ENCODE data around the gene HIC1.

HIC1 gene

DNA sequence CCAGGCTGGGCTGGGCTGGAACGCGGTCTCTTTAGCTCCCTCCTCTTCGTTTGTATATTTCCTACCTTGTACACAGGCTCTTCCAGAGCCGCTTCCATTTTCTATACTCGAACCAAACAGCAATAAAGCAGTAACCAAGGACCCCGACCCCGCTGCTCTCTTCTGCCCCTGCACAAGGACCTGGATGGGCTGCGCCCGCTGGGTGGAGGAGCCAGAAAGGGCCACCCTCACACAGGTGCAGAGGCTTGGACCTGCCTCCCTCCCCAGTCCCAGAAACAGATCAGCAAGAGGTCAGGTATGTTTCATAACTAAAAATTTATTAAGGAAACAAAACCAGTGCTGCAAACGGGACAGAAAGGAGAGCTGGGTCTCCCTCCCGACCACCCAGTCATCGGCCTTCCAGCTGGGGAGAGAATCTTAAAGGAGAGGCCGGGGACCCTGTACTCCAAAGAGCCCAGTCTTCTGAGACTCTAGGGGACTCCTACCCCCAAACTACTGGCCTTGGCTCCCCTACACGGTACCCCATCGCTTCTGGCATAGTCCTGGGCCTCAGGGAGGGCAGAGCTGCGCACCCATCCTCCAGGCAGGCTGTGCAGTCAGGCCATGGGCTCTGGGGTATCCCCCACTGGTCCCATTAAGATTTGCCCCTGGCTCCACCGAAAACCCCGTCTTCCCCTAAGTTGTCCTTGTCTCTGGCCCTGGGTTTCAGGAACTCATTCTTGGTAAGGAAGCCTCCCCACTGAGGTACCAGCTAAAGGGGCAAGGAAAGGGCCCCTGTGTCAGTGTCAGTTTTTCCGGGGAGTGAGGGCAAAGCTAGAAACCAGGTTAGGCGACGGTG, 4.9 kb downstream of the HIC1 start:
- Histone ChIP-seq H3K9ac (ENCODE audit: low read depth, low read length) (no peak overlapping the region), H3K36me3 (ENCODE audit: control insufficient read depth, insufficient read depth, low read length) (peaks cover under 1% of the 10 kb centered on the region), H3K27me3 (ENCODE audit: control insufficient read depth, insufficient read depth, low read length) (peaks cover 24% of the 10 kb centered on the region), H3K4me3 (ENCODE audit: low read depth, low read length) (no peak overlapping the region), H3K4me1 (ENCODE audit: control insufficient read depth, insufficient read depth, low read length) (peaks cover 11% of the 10 kb centered on the region), H3K9me3 (ENCODE audit: control insufficient read depth, insufficient read depth, low read length) (no peaks in the 10 kb centered on the region)

DNA sequence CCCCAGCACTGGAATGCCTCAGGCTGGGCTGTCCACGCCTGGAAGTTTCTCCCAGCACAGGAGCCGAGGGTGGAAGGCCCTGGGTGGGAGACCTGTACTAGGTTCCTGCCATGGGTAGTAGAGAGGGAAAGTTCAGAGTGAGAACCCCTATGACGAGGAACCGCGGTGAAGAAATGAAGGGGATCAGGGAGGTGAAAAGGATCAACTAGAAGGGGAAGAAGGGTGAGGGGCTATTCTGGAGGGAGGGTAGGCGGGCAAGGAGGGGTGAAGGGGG, 5.4 kb downstream of the HIC1 start:
- Histone ChIP-seq H3K36me3 (ENCODE audit: control insufficient read depth, insufficient read depth, low read length) (peaks cover 3% of the 10 kb centered on the region), H3K9me3 (ENCODE audit: control insufficient read depth, insufficient read depth, low read length) (no peaks in the 10 kb centered on the region), H3K4me1 (ENCODE audit: control insufficient read depth, insufficient read depth, low read length) (peaks cover 13% of the 10 kb centered on the region), H3K4me3 (ENCODE audit: low read depth, low read length) (no peak overlapping the region), H3K9ac (ENCODE audit: low read depth, low read length) (no peak overlapping the region), H3K27me3 (ENCODE audit: control insufficient read depth, insufficient read depth, low read length) (peaks cover 24% of the 10 kb centered on the region)

DNA sequence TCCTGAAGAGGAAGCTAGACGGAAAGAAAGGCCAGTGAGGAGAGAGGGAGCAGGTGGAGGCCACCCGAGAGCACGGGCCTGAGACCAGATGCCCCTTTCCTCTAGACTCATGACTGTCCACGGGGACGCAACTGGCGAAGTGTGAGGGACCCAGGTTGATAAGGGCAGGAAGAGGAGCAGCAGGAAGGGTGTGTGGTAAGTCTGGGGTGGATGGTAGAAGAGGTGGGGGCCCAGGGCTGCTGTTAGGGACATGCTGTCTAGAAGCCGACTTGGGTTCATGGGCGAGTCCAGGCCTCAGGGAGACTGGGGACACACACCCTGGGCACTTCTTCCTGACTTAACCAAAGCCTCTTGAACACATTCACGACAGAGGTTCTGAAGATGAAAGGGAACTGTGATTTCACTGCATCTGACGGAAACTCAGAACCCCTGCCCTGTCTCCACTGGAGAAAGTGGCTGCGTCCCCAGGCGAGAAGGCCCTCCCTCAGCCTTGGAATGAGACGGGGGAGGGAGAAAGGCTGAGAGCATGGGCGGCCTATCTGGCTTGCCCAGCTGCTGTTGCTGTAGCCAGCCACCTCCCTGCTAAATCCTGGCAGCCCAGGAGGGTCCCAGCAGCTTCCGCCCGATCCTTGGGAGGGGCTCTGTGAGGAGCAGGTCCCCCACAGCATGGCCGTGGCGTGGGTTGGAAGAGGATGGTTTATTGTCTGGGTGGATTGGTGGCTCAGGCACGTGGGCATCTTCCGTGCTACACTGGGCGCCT, 6.0 kb downstream of the HIC1 start:
- H3K27me3 ChIP-seq (ENCODE audit: control insufficient read depth, insufficient read depth, low read length), result peaks cover 24% of the 10 kb centered on the region
- H3K36me3 ChIP-seq (ENCODE audit: control insufficient read depth, insufficient read depth, low read length), result peaks cover 3% of the 10 kb centered on the region
- H3K4me3 ChIP-seq (ENCODE audit: low read depth, low read length), result no peak overlapping the region
- peaks cover 13% of the 10 kb centered on the region for H3K4me1 ChIP-seq (ENCODE audit: control insufficient read depth, insufficient read depth, low read length)
- no peaks in the 10 kb centered on the region for H3K9me3 ChIP-seq (ENCODE audit: control insufficient read depth, insufficient read depth, low read length)
- H3K9ac ChIP-seq (ENCODE audit: low read depth, low read length), result no peak overlapping the region

DNA sequence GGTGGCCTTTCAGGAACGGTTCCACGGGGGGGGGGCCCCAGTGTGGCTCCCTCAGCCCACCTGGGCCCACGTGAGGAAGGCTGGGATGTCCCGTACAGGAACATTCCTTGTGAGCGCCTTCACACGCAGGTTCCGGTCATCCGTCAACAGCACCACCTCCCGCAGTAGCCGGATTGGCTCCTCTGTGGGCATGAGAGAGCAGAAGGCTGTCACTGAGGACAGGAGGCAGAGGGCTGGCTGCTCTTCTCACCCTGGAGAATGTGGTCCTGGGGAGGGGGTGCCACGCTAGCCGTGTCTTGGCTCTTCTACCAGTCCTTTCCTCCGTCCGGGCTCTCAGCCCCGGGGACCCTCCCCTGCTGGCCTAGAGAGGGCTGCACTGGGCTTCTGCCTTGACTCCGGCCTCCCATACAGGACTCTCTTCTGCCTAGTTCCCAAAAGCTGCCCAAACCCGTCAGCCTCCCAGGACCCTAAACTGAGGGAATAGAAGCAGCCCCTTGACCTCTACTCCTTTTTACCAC, 6.6 kb downstream of the HIC1 start:
- Histone ChIP-seq H3K9ac (ENCODE audit: low read depth, low read length) (no peak overlapping the region), H3K36me3 (ENCODE audit: control insufficient read depth, insufficient read depth, low read length) (peaks cover 5% of the 10 kb centered on the region)

DNA sequence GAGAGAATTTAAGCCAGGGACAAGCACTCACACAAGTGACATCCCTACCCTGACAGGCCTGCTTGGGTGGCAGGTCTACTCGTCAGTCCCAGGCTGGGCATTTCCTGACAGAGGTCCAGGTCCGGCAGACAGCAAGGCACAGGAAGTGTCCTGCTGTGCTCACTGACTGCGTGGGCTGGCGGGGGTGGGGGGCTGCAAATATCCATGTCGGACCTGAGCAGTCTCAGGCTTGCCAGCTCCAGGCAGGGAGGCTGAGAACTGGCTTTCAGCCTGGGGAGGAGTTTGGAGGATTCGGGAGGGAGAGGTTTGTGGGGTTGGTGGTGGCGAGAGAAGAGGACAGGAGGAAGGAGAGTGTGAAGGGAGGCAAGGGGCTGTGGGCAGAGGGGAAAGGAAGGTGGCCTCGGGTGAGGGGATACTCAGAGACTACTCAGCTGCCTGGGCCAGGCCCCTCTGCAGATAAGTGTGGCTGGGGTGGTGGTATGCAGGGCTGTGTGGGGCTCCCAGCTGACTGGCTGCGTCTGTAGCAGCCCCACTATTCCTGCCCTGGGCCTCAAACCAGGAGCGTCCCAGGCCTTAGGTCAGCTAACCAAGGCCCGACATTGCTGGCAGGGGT, 7.8 kb downstream of the HIC1 start:
- Histone ChIP-seq H3K36me3 (ENCODE audit: control insufficient read depth, insufficient read depth, low read length) (peaks cover 5% of the 10 kb centered on the region), H3K4me3 (ENCODE audit: low read depth, low read length) (no peak overlapping the region), H3K27me3 (ENCODE audit: control insufficient read depth, insufficient read depth, low read length) (peaks cover 14% of the 10 kb centered on the region), H3K9me3 (ENCODE audit: control insufficient read depth, insufficient read depth, low read length) (no peaks in the 10 kb centered on the region), H3K9ac (ENCODE audit: low read depth, low read length) (no peak overlapping the region), H3K4me1 (ENCODE audit: control insufficient read depth, insufficient read depth, low read length) (peaks cover 13% of the 10 kb centered on the region)

More for the DNA sequence above, 6.6 kb downstream of the HIC1 start:
- H3K27me3 ChIP-seq (ENCODE audit: control insufficient read depth, insufficient read depth, low read length), result peaks cover 18% of the 10 kb centered on the region
- H3K4me3 ChIP-seq (ENCODE audit: low read depth, low read length), result no peak overlapping the region
- H3K9me3 ChIP-seq (ENCODE audit: control insufficient read depth, insufficient read depth, low read length), result no peaks in the 10 kb centered on the region
- peaks cover 13% of the 10 kb centered on the region for H3K4me1 ChIP-seq (ENCODE audit: control insufficient read depth, insufficient read depth, low read length)

DNA sequence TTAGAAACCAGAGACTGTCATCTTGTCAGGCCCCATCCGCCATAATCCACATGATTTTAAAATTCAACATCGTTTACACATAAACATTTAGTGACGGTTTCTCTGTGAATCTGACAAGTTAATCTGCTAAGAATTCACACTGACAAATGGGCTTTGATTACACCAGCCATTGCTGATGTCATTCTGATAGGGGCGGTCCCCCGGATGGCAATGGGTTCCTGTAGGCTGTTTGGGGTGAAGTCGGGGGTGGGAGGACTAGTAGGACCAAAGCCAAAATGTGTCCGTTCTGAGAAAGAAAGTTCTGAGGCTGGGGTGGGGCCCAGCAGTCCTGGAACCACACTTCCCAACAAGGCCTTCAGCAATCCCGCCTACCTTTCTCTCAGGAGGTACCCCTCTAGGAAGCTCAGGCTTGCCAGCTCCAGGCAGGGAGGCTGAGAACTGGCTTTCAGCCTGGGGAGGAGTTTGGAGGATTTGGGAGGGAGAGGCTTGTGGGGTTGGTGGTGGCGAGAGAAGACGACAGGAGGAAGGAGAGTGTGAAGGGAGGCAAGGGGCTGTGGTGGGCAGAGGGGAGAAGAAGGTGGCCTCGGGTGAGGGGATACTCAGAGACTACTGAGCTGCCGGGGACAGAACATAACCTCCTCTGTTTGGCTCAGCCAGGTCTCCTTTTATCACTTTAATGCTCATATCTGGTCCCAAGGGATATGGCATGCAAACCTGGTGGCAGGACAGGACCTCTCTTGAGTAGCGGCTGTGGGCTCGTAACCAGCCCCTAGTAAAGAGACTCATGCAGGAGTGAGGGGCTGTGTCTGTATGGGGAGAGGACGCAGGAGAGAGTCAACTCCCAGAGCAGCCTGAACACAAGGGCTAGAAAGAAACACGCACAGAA, 8.6 kb downstream of the HIC1 start:
- Histone ChIP-seq H3K36me3 (ENCODE audit: control insufficient read depth, insufficient read depth, low read length) (peaks cover 5% of the 10 kb centered on the region), H3K27me3 (ENCODE audit: control insufficient read depth, insufficient read depth, low read length) (peaks cover 6% of the 10 kb centered on the region), H3K9ac (ENCODE audit: low read depth, low read length) (no peak overlapping the region), H3K9me3 (ENCODE audit: control insufficient read depth, insufficient read depth, low read length) (no peaks in the 10 kb centered on the region), H3K4me1 (ENCODE audit: control insufficient read depth, insufficient read depth, low read length) (peaks cover 13% of the 10 kb centered on the region), H3K4me3 (ENCODE audit: low read depth, low read length) (no peak overlapping the region)

DNA sequence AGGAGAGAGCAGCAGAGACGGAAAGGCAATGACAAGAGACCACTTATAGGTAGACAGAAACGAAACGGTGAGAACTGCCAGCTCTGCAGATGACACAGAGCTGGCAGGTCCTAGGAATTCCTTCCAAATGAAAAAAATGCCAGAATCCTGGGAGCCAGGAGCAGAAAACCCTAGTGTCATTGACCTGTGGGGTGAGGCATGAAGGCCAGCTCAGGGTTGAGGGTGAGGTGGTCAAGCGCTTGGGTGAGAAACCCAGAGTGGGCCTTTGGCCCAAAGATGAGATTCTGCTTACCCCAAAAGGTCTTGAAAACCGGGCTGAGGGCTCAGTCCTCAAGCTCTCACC, 9.2 kb downstream of the HIC1 start:
- Histone ChIP-seq H3K9me3 (ENCODE audit: control insufficient read depth, insufficient read depth, low read length) (no peaks in the 10 kb centered on the region), H3K9ac (ENCODE audit: low read depth, low read length) (no peak overlapping the region), H3K4me3 (ENCODE audit: low read depth, low read length) (no peak overlapping the region), H3K4me1 (ENCODE audit: control insufficient read depth, insufficient read depth, low read length) (peaks cover 13% of the 10 kb centered on the region), H3K27me3 (ENCODE audit: control insufficient read depth, insufficient read depth, low read length) (peaks cover 6% of the 10 kb centered on the region), H3K36me3 (ENCODE audit: control insufficient read depth, insufficient read depth, low read length) (peaks cover 5% of the 10 kb centered on the region)

DNA sequence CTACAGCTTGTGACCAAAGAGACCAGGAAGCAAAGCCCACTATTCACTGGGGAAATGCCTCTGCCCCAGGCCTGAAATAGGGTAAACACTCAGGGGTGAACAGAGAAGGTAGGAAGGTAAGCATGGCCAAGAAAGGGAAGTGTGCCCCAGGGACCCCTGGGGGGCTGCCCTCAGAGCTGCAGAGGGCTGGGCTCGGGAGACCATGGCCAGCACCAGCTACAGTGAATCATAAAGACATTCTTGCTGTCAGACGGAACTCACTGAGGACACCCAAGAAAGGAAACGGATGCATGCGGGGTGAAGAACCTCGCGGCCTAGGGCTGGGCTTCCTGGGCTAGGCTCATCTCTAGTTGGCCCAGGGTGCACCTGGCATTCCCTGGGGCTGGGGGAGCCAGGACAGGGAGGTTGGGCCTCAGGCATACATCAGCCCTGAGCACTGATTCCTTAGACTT, 9.6 kb downstream of the HIC1 start:
- H3K4me1 ChIP-seq (ENCODE audit: control insufficient read depth, insufficient read depth, low read length), result peaks cover 13% of the 10 kb centered on the region
- H3K27me3 ChIP-seq (ENCODE audit: control insufficient read depth, insufficient read depth, low read length), result peaks cover 6% of the 10 kb centered on the region
- no peaks in the 10 kb centered on the region for H3K9me3 ChIP-seq (ENCODE audit: control insufficient read depth, insufficient read depth, low read length)
- H3K36me3 ChIP-seq (ENCODE audit: control insufficient read depth, insufficient read depth, low read length), result peaks cover 5% of the 10 kb centered on the region
- H3K9ac ChIP-seq (ENCODE audit: low read depth, low read length), result no peak overlapping the region
- H3K4me3 ChIP-seq (ENCODE audit: low read depth, low read length), result no peak overlapping the region

DNA sequence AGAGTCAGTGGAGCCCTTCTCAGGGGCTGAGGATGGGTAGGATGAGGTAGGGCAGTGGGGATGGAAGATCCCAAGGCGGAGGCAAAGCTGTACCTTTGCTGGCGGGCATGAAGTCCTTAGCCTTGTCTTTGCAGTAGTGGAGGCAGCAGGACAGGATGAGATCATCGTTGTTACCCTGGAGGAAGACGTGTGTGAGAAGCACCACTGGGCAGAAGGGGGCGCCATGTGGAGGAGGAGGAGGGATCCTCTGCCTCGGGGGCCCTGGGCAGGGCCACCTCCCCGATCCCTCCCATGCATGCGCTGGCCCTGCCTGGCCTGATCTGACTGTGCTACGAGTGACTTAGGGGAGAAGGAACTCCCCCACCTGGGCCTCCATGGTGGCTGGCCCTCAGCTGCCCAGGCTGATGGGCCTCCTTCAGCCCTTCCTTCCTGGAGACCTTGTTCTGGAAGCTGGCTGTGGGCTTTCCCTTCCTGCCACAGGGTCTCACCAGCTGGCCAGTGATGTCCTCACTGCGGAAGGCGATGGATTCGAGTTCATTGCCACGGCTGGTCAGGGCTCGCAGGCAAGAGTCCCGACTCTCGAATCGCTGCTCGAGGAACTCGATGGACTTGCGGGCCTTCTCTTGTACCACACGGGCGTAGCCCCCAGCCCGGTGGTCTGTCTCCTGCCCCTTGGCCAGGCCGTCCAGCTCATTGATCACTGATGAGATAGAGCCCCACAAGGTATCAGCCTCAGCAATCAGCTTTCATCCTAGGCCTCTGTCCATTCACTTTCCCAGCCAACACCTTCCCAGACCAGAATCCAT, 10.3 kb downstream of the HIC1 start:
- Histone ChIP-seq H3K9ac (ENCODE audit: low read depth, low read length) (no peak overlapping the region), H3K9me3 (ENCODE audit: control insufficient read depth, insufficient read depth, low read length) (no peaks in the 10 kb centered on the region), H3K36me3 (ENCODE audit: control insufficient read depth, insufficient read depth, low read length) (peaks cover 5% of the 10 kb centered on the region), H3K4me3 (ENCODE audit: low read depth, low read length) (no peak overlapping the region), H3K4me1 (ENCODE audit: control insufficient read depth, insufficient read depth, low read length) (peaks cover 13% of the 10 kb centered on the region), H3K27me3 (ENCODE audit: control insufficient read depth, insufficient read depth, low read length) (peaks cover 2% of the 10 kb centered on the region)

DNA sequence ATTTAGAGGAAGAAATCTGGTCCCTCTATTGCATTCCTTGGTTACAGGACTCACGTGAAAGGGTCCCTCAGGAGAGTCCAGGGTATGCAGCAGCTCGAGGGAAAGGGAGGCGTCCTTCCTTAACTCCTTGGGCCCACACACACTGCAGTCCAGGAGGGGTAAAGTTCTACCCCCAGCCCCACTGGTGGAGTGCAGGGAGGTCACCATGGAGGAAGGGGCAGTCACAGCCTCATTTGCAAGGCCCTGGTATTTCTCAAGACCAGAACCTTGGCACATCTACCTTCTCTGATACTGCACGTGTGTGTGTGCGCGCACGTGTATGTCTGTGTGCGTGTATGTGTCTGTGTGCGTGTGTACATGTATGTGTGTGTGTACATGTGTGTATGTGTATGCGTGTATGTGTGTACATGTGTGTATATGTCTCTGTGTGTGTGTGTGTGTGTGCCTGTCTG, 11.1 kb downstream of the HIC1 start:
- Histone ChIP-seq H3K27me3 (ENCODE audit: control insufficient read depth, insufficient read depth, low read length) (no peaks in the 10 kb centered on the region), H3K4me3 (ENCODE audit: low read depth, low read length) (no peak overlapping the region), H3K9ac (ENCODE audit: low read depth, low read length) (no peak overlapping the region), H3K9me3 (ENCODE audit: control insufficient read depth, insufficient read depth, low read length) (no peaks in the 10 kb centered on the region), H3K36me3 (ENCODE audit: control insufficient read depth, insufficient read depth, low read length) (peaks cover 5% of the 10 kb centered on the region), H3K4me1 (ENCODE audit: control insufficient read depth, insufficient read depth, low read length) (peaks cover 13% of the 10 kb centered on the region)
